Measurements from ENCODE around the gene FZD10. TPM values are rescaled to one million over a fixed set of nuclear protein-coding genes. Genes with fewer than 3 reads are reported as not detected.

The FZD10 gene
- total and polyA plus RNA-seq, 12 donors, result 0.07 to 0.44 (median 0.14) TPM; not detected in 3

- H3K27me3 ChIP-seq, result no peaks in the 10 kb centered on the region
- 69 to 77% (median 73%) methylated on average over 10 to 15 of the region's 15 CpGs for WGBS, 4 donors
These were observed 37.5 kb upstream of the FZD10 start for GRCh38 chr12:130124605-130125244.

GRCh38 chr12:130126023-130126432 lies 36.2 kb upstream of the FZD10 start:
- no peak for DNase-seq
- Histone ChIP-seq H3K36me3 (replicated peaks in 1 of 2) (no peaks in the 10 kb centered on the region), H3K27me3 (no peaks in the 10 kb centered on the region), H3K9me3 (replicated peaks in 1 of 3) (no peaks in the 10 kb centered on the region), H3K4me1 (replicated peaks in 1 of 2) (peaks cover 4 to 16% of the 10 kb centered on the region in 2 donors), H3K27ac (no peak overlapping the region), H3K4me3 (no peak overlapping the region)
- intact Hi-C loops (cut with DNase I), result no loop called here
- TF ChIP-seq CTCF (IDR thresholded peaks at IDR 0.05), result no peak
- no peak for TF ChIP-seq POLR2A (IDR thresholded peaks at IDR 0.05)
- whole genome bisulfite sequencing, 4 donors, result 61 to 88% (median 74%) methylated on average over 2 to 13 of the region's 13 CpGs

More at GRCh38 chr12:130124605-130125244, 37.5 kb upstream of the FZD10 start:
- intact Hi-C loops (cut with DNase I), result no loop called here
- no peak for TF ChIP-seq CTCF (IDR thresholded peaks at IDR 0.05)
- no peak for TF ChIP-seq POLR2A (IDR thresholded peaks at IDR 0.05)
- H3K4me1 ChIP-seq (replicated peaks in 1 of 2), result peaks cover 4 to 16% of the 10 kb centered on the region in 2 donors
- no peak overlapping the region for H3K27ac ChIP-seq
- peak in 3 of 7 donors; percentile 24 to 34 (median 34) for DNase-seq
- no peaks in the 10 kb centered on the region for H3K9me3 ChIP-seq (replicated peaks in 1 of 3)
- H3K36me3 ChIP-seq (replicated peaks in 1 of 2), result no peaks in the 10 kb centered on the region
- H3K4me3 ChIP-seq, result no peak overlapping the region

- no peaks in the 10 kb centered on the region for H3K36me3 ChIP-seq (replicated peaks in 1 of 2)
- H3K9me3 ChIP-seq (replicated peaks in 1 of 3), result no peaks in the 10 kb centered on the region
- peak overlapping the region in 2 of 5 donors; percentile 89 to 90 for H3K27ac ChIP-seq
- intact Hi-C loops (cut with DNase I), result no loop called here
- TF ChIP-seq POLR2A (IDR thresholded peaks at IDR 0.05), result no peak
- no peak for TF ChIP-seq CTCF (IDR thresholded peaks at IDR 0.05)
- H3K4me3 ChIP-seq, result no peak overlapping the region
- H3K4me1 ChIP-seq (replicated peaks in 1 of 2), result peaks cover 4 to 16% of the 10 kb centered on the region in 2 donors
- peak in 6 of 7 donors; percentile 35 to 67 (median 54) for DNase-seq
- H3K27me3 ChIP-seq, result no peaks in the 10 kb centered on the region
- 27 to 50% (median 43%) methylated on average over 2 to 3 of the region's 3 CpGs for WGBS, 4 donors
These were observed 34.7 kb upstream of the FZD10 start for GRCh38 chr12:130127532-130127911.

GRCh38 chr12:130127912-130128789 lies 34.1 kb upstream of the FZD10 start:
- 22 to 48% (median 42%) methylated on average over 13 to 21 of the region's 21 CpGs for WGBS, 4 donors

More at GRCh38 chr12:130127912-130128789, 34.1 kb upstream of the FZD10 start:
- H3K36me3 ChIP-seq (replicated peaks in 1 of 2), result no peaks in the 10 kb centered on the region
- H3K27ac ChIP-seq, result peak overlapping the region in 4 of 5 donors; percentile 48 to 90 (median 84)
- intact Hi-C loops (cut with DNase I), result no loop called here
- H3K4me1 ChIP-seq (replicated peaks in 1 of 2), result peaks cover 4 to 16% of the 10 kb centered on the region in 2 donors
- no peaks in the 10 kb centered on the region for H3K27me3 ChIP-seq
- DNase-seq, result peak; percentile 57 to 90 (median 83)
- H3K4me3 ChIP-seq, result no peak overlapping the region
- no peak for TF ChIP-seq POLR2A (IDR thresholded peaks at IDR 0.05)
- TF ChIP-seq CTCF (IDR thresholded peaks at IDR 0.05), result no peak
- no peaks in the 10 kb centered on the region for H3K9me3 ChIP-seq (replicated peaks in 1 of 3)

Measured in adrenal gland (tissue), 12 donors.